PC-9 (cell line): ENCODE results near the gene PACSIN1.

ENCODE experiments used
- EZH2 ChIP-seq: fragments of 200-600 bp; sonication (generic); IDR thresholded peaks from 2 replicates; pipeline ENCODE4 v1.8.0; 2017; ENCODE audit warnings: antibody characterized with exemption, low read depth
- TF ChIP-seq, protein P1 (sequence below): fragments of 200-600 bp; sonication (generic); conservative IDR thresholded peaks from 2 replicates; pipeline ENCODE4 v1.6.1; 2017; ENCODE audit warnings: mixed run types, antibody characterized with exemption, mild to moderate bottlenecking, moderate library complexity

GRCh38 chr6:34538581-34538980 is 72.7 kb downstream of the PACSIN1 start:
- TF ChIP-seq, protein P1, sequence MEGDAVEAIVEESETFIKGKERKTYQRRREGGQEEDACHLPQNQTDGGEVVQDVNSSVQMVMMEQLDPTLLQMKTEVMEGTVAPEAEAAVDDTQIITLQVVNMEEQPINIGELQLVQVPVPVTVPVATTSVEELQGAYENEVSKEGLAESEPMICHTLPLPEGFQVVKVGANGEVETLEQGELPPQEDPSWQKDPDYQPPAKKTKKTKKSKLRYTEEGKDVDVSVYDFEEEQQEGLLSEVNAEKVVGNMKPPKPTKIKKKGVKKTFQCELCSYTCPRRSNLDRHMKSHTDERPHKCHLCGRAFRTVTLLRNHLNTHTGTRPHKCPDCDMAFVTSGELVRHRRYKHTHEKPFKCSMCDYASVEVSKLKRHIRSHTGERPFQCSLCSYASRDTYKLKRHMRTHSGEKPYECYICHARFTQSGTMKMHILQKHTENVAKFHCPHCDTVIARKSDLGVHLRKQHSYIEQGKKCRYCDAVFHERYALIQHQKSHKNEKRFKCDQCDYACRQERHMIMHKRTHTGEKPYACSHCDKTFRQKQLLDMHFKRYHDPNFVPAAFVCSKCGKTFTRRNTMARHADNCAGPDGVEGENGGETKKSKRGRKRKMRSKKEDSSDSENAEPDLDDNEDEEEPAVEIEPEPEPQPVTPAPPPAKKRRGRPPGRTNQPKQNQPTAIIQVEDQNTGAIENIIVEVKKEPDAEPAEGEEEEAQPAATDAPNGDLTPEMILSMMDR, result no peak
- no peak for TF ChIP-seq EZH2
